ENCODE results near the gene LGALS7. TPM values are rescaled to one million over a fixed set of nuclear protein-coding genes. Genes with fewer than 3 reads are reported as not detected.
"Not testable (repeated sequence)": the region's sequence is repeated elsewhere in the genome, so short reads cannot be mapped to it uniquely, and the experiment has no call there.

LGALS7 gene
- total and polyA plus RNA-seq, 2 experiments from 2014 or later: 1.2 TPM; not detected in 1

- WGBS (ENCODE audit: low lambda C conversion rate, missing lambda C conversion rate): 91% methylated on average over 10 of the region's 10 CpGs
- H3K27ac ChIP-seq: no peak overlapping the region
- peaks cover 3% of the 10 kb centered on the region for H3K4me1 ChIP-seq (ENCODE audit: insufficient read depth)
- TF ChIP-seq EZH2 (IDR thresholded peaks at IDR 0.05; ENCODE audit: borderline replicate concordance) (no peak), CTCF (IDR thresholded peaks at IDR 0.05; ENCODE audit: poor library complexity) (no peak), EZH2phosphoT487 (IDR thresholded peaks at IDR 0.05; ENCODE audit: low read depth, severe bottlenecking, unreplicated experiment) (no peak)
- no peak overlapping the region for H3K4me3 ChIP-seq
- no peaks in the 10 kb centered on the region for H3K27me3 ChIP-seq
- no peaks in the 10 kb centered on the region for H4K20me1 ChIP-seq (ENCODE audit: insufficient read depth, poor library complexity, severe bottlenecking)
- no peaks in the 10 kb centered on the region for H3K9me2 ChIP-seq (replicated peaks; ENCODE audit: insufficient read depth)
- no peaks in the 10 kb centered on the region for H3K79me2 ChIP-seq
- no peaks in the 10 kb centered on the region for H3K9me3 ChIP-seq (ENCODE audit: low read depth)
- H2AFZ ChIP-seq: no peak overlapping the region
- no peak for DNase-seq (ENCODE audit: low spot score)
- H3K4me2 ChIP-seq: no peak overlapping the region
- no peaks in the 10 kb centered on the region for H3K36me3 ChIP-seq (replicated peaks; ENCODE audit: insufficient read depth, low read depth)
Observed at GRCh38 chr19:38799104-38799503, 25.8 kb upstream of the LGALS7 start.

GRCh38 chr19:38797781-38798180 lies 24.5 kb upstream of the LGALS7 start:
- not testable (repeated sequence) for DNase-seq (ENCODE audit: low spot score); H3K27ac ChIP-seq

GRCh38 chr19:38796154-38796553 lies 22.8 kb upstream of the LGALS7 start:
- H4K20me1 ChIP-seq (ENCODE audit: insufficient read depth, poor library complexity, severe bottlenecking): no peaks in the 10 kb centered on the region
- no peak overlapping the region for H3K4me2 ChIP-seq
- H3K79me2 ChIP-seq: no peaks in the 10 kb centered on the region
- H3K9me2 ChIP-seq (replicated peaks; ENCODE audit: insufficient read depth): no peaks in the 10 kb centered on the region
- no peaks in the 10 kb centered on the region for H3K9me3 ChIP-seq (ENCODE audit: low read depth)
- TF ChIP-seq EZH2 (IDR thresholded peaks at IDR 0.05; ENCODE audit: borderline replicate concordance) (no peak), CTCF (IDR thresholded peaks at IDR 0.05; ENCODE audit: poor library complexity) (no peak), EZH2phosphoT487 (IDR thresholded peaks at IDR 0.05; ENCODE audit: low read depth, severe bottlenecking, unreplicated experiment) (no peak)
- H3K27me3 ChIP-seq: no peaks in the 10 kb centered on the region
- no peaks in the 10 kb centered on the region for H3K36me3 ChIP-seq (replicated peaks; ENCODE audit: insufficient read depth, low read depth)
- 61% methylated on average over 2 of the region's 2 CpGs for WGBS (ENCODE audit: low lambda C conversion rate, missing lambda C conversion rate)
- no peak overlapping the region for H2AFZ ChIP-seq
- H3K27ac ChIP-seq: no peak overlapping the region
- DNase-seq (ENCODE audit: low spot score): no peak
- H3K4me3 ChIP-seq: no peak overlapping the region
- H3K4me1 ChIP-seq (ENCODE audit: insufficient read depth): peaks cover 3% of the 10 kb centered on the region

More at GRCh38 chr19:38797781-38798180, 24.5 kb upstream of the LGALS7 start:
- not testable (repeated sequence) for H3K36me3 ChIP-seq (replicated peaks; ENCODE audit: insufficient read depth, low read depth); H3K27me3 ChIP-seq; H4K20me1 ChIP-seq (ENCODE audit: insufficient read depth, poor library complexity, severe bottlenecking); H3K4me1 ChIP-seq (ENCODE audit: insufficient read depth); H3K4me2 ChIP-seq; H2AFZ ChIP-seq; H3K79me2 ChIP-seq; H3K4me3 ChIP-seq; H3K9me3 ChIP-seq (ENCODE audit: low read depth); H3K9me2 ChIP-seq (replicated peaks; ENCODE audit: insufficient read depth)
- WGBS (ENCODE audit: low lambda C conversion rate, missing lambda C conversion rate): no CpG with 5 or more reads among the region's 33 CpGs

DNA sequence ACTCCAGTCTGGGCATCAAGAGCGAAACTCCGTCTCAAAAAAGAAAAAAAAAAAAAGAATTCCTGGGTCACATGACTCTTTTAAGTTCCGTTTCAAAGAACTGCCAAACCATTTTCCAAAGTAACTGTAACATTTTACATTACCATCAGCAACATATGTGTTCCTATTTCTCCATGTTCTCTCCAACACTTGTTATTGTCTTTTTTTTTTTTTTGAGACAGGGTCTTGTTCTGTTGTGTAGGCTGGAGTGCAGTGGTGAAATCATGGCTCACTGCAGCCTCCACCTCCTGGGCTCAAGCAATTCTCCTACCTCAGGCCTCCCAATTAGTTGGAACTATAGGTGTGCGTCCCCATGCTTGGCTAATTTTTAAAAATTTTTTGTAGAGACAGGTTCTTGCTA lies 22.2 kb upstream of the LGALS7 start:
- no peak for DNase-seq (ENCODE audit: low spot score)
- H3K4me3 ChIP-seq: no peak overlapping the region
- TF ChIP-seq CTCF (IDR thresholded peaks at IDR 0.05; ENCODE audit: poor library complexity): no peak
- TF ChIP-seq EZH2 (IDR thresholded peaks at IDR 0.05; ENCODE audit: borderline replicate concordance): no peak
- no peak for TF ChIP-seq EZH2phosphoT487 (IDR thresholded peaks at IDR 0.05; ENCODE audit: low read depth, severe bottlenecking, unreplicated experiment)
- no peaks in the 10 kb centered on the region for H3K36me3 ChIP-seq (replicated peaks; ENCODE audit: insufficient read depth, low read depth)
- H3K79me2 ChIP-seq: no peaks in the 10 kb centered on the region
- no peaks in the 10 kb centered on the region for H4K20me1 ChIP-seq (ENCODE audit: insufficient read depth, poor library complexity, severe bottlenecking)
- no peak overlapping the region for H3K27ac ChIP-seq
- 90% methylated on average over 4 of the region's 4 CpGs for WGBS (ENCODE audit: low lambda C conversion rate, missing lambda C conversion rate)
- H3K9me3 ChIP-seq (ENCODE audit: low read depth): no peaks in the 10 kb centered on the region
- H3K4me2 ChIP-seq: no peak overlapping the region
- H2AFZ ChIP-seq: no peak overlapping the region
- H3K27me3 ChIP-seq: no peaks in the 10 kb centered on the region
- no peaks in the 10 kb centered on the region for H3K9me2 ChIP-seq (replicated peaks; ENCODE audit: insufficient read depth)
- peaks cover 3% of the 10 kb centered on the region for H3K4me1 ChIP-seq (ENCODE audit: insufficient read depth)
